ENCODE data around the gene ORMDL2.
"Not testable (repeated sequence)": the region's sequence is repeated elsewhere in the genome, so short reads cannot be mapped to it uniquely, and the experiment has no call there.

The ORMDL2 gene

DNA sequence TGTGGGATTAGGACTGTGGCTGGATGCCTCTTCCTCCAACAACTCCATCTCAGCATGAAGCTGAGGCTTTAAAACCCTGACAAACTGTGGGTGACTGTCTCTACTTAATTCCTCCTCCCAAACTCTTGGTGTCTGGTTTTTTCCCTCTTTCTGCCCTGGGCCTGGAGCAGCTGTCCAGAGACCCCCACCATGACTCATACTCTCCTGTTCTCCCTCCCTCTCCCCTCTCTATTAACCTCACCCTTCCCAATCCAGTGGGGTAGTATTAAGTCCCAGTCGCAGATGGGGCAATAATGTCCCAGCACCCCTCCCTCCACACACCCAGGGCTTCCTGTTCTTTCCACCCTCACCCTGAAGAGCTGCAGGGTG is 13.6 kb downstream of the ORMDL2 start:
- no peak for DNase-seq (ENCODE audit: low read depth)

DNA sequence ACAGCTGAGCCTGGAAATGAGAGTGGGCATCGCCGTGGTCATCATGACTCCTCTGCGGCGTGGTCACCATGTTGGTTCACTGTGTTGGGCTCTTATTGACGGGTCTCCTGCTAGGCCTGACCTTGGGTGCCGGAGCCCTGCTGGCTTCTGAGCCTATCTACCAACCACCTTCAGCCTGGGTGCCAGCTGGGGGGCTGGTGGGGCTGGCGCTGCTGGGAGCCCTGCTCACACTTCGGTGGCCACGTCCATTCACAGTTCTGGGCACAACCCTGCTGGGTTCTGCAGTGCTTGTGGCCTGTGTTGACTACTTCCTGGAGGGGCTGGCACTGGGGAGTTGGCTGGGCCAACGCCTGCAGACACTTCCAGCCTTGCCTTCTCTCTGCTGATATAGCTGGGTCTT is 15.2 kb downstream of the ORMDL2 start:
- no peak overlapping the region for H3K4me3 ChIP-seq (replicated peaks; ENCODE audit: low read depth, low read length)
- no peak for DNase-seq (ENCODE audit: low read depth)
- TF ChIP-seq, protein P1, sequence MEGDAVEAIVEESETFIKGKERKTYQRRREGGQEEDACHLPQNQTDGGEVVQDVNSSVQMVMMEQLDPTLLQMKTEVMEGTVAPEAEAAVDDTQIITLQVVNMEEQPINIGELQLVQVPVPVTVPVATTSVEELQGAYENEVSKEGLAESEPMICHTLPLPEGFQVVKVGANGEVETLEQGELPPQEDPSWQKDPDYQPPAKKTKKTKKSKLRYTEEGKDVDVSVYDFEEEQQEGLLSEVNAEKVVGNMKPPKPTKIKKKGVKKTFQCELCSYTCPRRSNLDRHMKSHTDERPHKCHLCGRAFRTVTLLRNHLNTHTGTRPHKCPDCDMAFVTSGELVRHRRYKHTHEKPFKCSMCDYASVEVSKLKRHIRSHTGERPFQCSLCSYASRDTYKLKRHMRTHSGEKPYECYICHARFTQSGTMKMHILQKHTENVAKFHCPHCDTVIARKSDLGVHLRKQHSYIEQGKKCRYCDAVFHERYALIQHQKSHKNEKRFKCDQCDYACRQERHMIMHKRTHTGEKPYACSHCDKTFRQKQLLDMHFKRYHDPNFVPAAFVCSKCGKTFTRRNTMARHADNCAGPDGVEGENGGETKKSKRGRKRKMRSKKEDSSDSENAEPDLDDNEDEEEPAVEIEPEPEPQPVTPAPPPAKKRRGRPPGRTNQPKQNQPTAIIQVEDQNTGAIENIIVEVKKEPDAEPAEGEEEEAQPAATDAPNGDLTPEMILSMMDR (IDR thresholded peaks at IDR 0.05; ENCODE audit: low read length, missing control alignments) = no peak

More for the DNA sequence above, 13.6 kb downstream of the ORMDL2 start:
- TF ChIP-seq, protein P1 (IDR thresholded peaks at IDR 0.05; ENCODE audit: low read length, missing control alignments) = no peak
- H3K4me3 ChIP-seq (replicated peaks; ENCODE audit: low read depth, low read length) = peak overlapping the region; percentile 76

DNA sequence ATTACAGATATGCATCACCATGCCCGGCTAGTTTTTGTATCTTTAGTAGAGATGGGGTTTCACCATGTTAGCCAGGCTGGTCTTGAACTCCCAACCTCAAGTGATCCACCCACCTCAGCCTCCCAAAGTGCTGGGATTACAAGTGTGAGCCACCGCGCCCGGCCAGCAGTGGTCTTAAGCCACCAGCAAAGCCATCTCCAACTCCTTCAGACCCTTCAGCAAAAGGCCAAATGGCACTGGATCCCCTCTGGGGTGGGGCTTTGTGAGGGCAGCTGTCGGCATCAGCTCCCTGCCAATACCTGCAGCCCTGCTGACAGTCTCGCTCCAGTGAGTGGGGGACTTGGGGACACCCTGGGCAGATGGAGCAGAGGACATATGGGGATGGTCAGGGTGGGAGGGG is 16.6 kb downstream of the ORMDL2 start:
- not testable (repeated sequence) for DNase-seq (ENCODE audit: low read depth); H3K4me3 ChIP-seq (replicated peaks; ENCODE audit: low read depth, low read length)

DNA sequence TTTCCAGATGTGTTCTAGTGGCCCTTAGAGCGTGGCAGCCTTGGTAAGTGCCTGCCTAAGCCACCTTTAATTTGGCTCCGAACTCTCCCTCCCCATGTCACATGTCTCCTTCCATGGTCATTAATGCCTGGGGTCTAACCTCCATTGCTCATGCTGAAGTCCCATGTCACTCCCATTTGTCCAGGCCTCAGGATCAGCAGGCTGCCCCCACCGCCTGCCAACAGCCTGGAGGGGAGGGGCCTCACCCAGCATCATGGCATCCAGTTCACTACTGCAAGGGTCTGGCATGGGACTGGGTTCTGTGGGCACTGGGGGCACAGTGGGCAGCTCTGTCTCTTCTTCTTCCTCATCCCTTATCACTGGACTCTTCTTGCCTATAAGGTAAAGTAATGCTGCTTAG is 20.5 kb downstream of the ORMDL2 start:
- no peak for DNase-seq (ENCODE audit: low read depth)
- TF ChIP-seq, protein P1 (IDR thresholded peaks at IDR 0.05; ENCODE audit: low read length, missing control alignments) = no peak
- no peak overlapping the region for H3K4me3 ChIP-seq (replicated peaks; ENCODE audit: low read depth, low read length)

DNA sequence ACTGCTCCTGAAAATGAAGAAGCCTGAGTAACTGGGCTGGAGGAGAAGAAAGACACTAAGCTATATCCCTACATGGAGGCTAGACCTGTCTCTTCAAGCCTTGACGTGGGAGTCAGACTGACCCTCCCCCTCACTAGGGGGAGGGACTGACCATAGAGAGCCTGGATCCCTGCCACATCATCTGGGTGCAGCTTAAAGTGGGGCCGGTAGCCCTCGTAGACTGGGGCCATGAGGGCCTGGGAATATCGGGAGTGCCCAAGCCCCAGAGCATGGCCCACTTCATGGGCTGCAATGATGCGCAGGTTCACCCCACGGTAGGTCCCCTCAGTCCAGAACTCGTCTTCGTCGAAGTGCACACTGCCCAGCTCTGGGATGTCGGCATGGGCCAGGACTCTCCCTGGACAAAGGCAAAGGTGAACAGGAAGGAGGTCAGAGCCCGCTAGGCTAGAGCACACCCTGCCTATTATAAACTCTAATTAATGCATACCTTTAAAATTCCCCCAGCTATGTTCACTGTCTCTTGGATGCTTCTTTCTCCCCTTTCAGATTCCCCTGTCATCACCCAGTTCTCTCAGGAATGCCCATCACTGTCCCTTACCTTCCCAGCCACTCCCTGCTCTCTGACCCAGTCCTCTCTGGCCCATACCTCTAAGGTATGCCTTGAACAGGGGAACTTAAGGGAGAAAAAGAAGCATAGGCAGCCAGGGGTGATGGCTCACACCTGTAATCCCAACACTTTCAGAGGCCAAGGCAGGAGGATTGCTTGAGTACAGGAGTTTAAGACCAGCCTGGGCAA is 21.7 kb downstream of the ORMDL2 start:
- DNase-seq (ENCODE audit: low read depth) = no peak
- no peak overlapping the region for H3K4me3 ChIP-seq (replicated peaks; ENCODE audit: low read depth, low read length)
- TF ChIP-seq, protein P1 (IDR thresholded peaks at IDR 0.05; ENCODE audit: low read length, missing control alignments) = no peak

DNA sequence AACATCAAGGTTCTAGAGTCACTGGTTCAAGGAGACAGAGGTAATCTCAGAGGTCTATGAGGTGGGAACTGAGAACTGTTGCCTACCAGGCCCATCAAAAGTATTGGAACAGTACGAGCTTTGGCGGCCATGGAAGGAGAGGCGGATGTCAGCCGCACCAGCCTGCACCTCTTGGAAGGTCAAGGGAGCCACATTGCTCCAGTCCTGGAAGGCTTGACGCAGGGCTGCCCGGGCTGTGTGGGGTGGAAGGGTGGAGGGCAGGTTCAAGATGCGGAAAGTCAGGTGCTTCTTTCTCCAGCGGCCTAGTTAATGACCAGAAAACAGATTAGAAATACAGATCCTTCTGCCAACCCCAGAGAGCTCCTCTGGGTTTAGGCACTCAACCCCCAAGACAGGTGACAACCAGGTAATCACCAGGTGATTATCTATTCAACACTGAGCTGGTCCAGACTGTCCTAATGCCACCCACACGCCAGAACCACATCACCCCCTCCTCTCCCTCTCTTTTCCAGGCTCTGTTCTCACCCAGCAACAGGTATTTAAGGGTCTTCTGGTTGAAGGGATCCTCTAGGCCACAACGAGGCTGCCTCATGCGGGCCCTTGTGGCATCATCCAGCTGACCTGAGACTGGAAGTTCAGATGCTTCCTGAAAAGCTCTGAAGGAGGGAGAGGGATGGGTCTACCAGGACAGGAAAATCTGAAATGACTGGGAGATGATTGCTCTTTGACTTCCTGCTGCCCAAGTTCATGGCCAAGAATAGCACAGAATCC is 22.9 kb downstream of the ORMDL2 start:
- DNase-seq (ENCODE audit: low read depth) = no peak
- H3K4me3 ChIP-seq (replicated peaks; ENCODE audit: low read depth, low read length) = no peak overlapping the region
- TF ChIP-seq, protein P1 (IDR thresholded peaks at IDR 0.05; ENCODE audit: low read length, missing control alignments) = no peak

DNA sequence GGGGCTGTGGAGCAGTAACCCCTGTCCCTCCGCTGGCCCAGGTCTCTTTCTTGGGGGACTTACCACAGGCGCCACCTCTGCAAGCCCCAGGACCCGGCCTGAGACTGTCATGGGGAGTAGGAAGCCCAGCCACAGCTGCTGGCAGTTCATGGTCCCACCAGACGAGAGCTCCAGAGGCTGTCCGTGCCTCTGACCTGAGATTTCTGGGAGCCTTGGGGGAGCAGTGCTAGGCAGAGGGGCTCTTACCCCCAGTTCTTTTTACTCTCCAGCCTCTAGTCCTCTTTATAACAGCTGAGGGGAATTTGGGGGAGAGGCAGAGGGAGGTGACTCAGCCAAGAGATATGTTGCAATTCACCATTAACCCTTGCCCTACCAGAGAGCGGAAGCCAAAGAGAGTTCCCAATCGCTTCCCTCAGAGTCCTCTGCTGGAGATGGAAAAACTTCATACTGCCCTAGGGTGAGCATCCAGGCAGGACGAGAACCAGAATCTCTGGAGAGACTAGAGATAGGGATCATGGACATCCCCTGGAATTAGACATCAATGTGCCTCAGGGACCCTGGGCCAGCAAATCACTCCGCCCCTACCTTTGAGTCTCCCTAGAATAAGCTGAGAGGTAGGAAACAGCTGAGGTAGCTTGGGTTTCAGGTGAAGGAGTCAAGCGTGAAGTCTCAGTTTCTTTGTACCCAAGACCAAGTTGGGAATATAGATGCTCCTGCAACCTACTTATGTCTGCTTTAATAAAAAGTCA is 25.0 kb downstream of the ORMDL2 start, which contains the start of gene MMP19:
MMP19 (minus strand) TSS at position 256 of the 749 bp plus-strand sequence; CDS start at position 150, 106 bp downstream.
- DNase-seq (ENCODE audit: low read depth) = peak; percentile 89
- H3K4me3 ChIP-seq (replicated peaks; ENCODE audit: low read depth, low read length) = peak within 1 kb of the TSS; percentile 79
- TF ChIP-seq, protein P1 (IDR thresholded peaks at IDR 0.05; ENCODE audit: low read length, missing control alignments) = no peak

All from fibroblast of pulmonary artery (primary cell).